NCI-H2196 treated with DMSO at 0.1 percent for 48 hours (cell line): ENCODE measurements around the gene FSTL4.
"Not testable (repeated sequence)": the region's sequence is repeated elsewhere in the genome, so short reads cannot be mapped to it uniquely, and the experiment has no call there.

Experiments used
- DNase-seq: peaks from one replicate; lab custom pipeline; 2025; ENCODE audit not compliant: unreplicated experiment; lab: John Stamatoyannopoulos, UW

Gene FSTL4

GRCh38 chr5:133559960-133560359, 52.4 kb downstream of the FSTL4 start:
- DNase-seq: no peak

DNA sequence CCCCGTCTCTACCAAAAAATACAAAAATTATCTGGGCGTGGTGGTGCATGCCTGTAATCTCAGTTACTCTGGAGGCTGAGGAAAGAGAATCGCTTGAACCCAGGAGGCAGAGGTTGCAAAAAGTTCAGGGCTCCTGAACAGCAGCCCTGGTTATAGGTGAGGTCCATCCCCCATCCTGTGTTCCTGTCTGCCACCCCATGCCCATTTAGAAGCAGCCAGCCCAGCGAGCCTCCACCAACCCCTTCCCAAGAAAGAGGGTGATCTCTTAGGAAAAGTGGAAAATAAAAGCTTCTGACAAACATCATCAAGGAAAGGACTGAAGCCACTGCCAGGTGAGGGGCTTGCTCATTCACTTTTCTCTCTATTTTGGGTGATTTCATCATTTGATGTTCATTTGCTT, 55.8 kb downstream of the FSTL4 start:
- no peak for DNase-seq

- no peak for DNase-seq
These were observed 58.1 kb downstream of the FSTL4 start for GRCh38 chr5:133554279-133554678.

DNA sequence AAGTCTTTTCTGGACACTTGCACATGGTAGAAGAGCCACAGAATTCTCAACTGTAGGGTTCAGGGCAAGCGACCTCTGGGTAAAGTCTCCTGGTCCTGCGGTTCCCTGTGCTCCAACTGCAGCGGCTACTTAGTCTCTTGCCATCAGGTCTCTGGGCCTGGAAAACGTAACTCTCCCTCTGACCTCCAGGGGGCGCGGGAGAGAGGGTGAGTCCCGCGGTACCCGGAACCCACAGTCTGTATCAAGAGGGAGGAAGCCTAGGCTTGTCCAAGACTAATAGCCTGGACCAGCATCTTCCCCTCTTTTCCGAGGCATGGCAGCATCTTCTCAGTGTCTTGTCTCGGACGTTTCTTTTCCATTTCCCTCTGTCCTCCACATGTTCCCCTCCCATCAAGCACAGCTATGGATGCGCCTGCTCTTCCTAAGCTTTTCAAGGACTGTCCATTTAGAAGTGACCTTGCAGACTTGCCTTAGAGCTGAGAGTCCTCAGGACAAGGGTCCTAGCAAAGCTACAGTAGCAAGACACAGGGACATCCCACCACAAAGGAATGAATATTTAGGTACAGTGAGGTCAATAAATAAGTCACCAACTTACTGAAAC, 59.3 kb downstream of the FSTL4 start:
- DNase-seq: no peak

DNA sequence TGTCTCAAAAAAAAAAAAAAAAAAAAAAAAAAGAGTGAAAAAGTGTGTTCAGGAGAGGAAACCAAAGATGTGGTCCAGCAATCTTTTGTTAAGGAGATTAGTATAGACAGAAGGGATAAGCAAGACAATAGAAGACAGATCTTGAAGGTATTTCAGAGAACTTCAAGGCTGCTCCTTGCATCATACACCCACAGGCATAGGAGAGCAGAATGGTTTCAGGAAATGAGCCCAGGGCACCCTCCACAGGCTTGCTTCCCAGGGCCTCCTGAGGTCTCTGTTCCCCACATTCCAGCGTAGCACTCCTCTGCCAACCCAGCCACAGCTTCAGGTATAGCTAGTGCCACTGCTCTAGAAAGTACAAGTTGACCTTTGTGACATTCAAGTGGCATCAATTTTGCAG, 65.8 kb downstream of the FSTL4 start:
- DNase-seq: no peak

GRCh38 chr5:133544346-133544745, 68.0 kb downstream of the FSTL4 start:
- DNase-seq: no peak

DNA sequence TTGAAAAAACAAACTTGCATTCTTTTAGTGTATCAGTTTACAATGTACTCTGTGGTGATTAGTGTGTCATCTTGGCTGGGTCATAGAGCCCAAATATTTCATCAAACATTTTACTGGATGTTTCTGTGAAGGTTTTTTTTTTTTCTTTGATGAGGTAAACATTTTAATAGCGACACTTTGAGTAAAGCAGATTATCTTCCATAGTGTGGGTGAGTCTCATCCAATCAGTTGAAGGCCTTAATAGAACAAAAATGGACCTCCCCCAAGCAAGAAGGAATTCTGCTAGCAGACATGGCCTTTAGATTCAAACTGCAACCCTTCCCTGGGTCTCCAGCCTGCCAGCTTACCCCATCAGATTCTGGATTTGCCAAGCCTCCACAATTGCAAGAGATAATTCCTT, 72.5 kb downstream of the FSTL4 start:
- DNase-seq: no peak

DNA sequence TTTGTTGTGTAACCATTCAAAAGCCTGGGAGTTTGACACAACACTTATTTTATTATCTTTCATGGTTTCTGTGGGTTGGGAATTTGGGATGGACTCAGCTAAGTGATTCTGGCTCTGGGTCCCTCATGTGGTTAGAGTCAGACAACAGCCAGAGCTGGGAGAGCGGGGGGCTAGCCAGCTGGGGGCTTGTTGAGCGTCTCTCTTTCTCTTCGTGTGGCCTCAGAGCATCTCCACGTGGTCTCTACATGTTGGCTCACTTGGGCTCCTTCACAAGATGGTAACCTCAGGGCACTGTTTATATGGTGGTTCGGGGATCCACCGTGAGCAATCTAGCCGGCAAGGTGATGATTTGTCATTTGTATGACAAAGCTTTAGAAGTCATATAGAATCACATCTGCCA, 73.6 kb downstream of the FSTL4 start:
- no peak for DNase-seq

GRCh38 chr5:133535241-133535929, 77.0 kb downstream of the FSTL4 start:
- not testable (repeated sequence) for DNase-seq

DNA sequence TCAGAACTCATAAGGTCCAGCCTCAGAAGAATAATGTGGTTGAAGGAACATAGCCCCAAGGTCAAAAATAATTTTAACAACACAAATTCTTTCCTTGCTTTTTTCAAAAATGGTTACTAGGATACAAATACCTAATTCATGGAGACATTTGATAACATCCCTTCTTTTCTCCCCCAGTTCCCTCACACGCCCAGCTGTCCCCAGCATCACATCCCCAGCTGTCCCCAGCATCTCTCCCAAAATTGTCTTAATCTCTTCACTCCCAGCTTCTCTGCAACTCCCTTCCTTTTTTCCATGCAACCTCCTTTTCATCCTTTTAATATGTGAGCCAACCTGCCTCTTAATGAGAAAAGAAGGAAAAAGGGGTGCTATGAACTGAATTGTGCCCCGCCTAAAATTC, 77.8 kb downstream of the FSTL4 start:
- DNase-seq: no peak

DNA sequence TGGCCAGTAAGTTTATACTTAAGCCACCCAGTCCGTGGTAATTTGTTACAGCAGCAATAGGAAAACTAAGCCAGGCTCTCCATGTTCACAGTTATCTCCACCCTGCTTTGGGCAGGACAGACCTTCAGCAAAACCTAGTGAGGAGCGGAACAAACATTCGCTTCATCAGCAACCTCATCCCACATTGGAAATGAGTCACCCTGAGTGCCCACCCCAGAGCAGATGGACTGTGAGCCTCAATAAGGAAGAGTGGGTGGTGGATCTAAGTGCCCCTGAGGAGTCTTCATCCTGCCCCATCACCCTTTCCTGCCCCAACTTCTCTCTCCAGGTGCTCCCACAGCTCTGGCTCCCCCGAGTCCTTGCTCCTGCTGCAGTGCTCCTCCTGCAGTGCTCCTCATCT, 78.8 kb downstream of the FSTL4 start:
- DNase-seq: no peak

DNA sequence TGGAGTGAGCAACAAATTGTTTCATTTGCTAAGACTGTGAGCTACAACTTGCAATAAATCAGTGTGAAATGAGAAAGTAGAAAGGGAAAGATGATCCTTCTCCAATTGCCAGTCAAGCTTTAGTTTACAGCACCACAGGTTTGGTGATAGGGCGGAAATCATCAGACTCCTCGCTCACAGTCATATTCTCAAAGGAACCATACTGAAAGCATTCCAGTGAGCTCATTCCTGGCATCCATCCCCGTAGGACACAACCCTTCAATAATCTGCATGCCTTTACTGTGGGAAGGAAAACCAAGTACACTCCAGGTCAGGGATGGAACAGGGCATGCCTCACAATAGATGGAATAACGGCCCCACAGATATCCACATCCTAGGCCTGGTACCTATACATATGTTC, 80.7 kb downstream of the FSTL4 start:
- no peak for DNase-seq

DNA sequence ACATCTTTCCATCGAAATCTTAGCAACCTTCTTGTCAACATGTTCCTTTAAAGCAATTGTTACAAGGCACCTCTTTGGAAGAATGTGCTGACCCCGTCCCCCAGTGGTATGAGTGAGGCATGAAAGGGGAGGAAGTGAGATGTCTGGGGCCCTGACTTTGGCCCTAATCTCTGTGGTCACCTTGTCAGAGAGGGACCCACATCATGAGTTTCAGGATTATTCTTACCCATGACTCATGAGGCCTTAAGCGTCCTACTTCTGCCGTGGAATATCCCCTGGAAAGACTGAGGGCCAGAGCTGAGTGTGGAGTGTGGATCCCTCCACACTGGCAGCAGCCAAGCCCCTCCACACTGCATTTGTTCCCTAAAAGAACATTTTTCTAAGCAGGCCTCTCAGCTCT, 81.2 kb downstream of the FSTL4 start:
- DNase-seq: no peak

- no peak for DNase-seq
These were observed 82.1 kb downstream of the FSTL4 start for GRCh38 chr5:133530270-133530669.

DNA sequence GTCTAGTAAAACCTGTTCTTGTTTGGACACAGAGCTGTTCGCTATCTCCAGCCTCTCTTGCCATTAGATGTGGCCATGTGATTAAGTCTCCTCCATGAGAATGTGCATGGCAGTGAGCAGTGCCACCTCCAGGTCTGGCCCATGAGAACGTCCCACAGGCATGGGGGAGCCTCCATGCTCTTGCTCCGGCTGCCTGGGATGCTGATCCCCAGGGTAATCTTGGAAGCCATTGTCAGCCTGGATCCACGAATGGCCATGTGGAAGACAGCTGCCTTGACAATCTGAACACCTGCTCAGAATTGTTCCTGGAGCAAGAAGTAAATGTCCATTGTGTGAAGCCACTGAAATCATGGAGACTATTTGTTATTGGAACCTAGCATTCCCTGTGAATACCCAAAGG, 83.5 kb downstream of the FSTL4 start:
- DNase-seq: no peak

DNA sequence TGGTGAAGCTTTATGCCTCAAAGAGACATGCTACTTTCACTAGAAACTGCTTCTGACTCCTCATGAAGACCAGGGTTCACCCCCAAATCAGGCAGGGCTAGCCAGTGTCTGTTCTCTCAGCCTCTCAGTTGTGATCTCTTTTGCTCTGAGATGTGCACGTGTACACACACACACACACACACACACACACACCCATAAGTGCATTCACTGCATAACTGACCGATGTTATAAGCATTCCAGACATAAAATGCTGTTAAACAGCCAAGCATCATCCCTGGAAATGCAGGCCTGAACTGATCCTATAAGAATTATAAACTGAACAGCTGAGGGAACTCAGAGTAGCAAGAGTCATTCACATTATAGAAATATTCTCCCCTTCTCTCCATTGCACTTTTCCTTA, 85.0 kb downstream of the FSTL4 start:
- no peak for DNase-seq

- no peak for DNase-seq
These were observed 86.0 kb downstream of the FSTL4 start for GRCh38 chr5:133526368-133526767.

- no peak for DNase-seq
These were observed 87.2 kb downstream of the FSTL4 start for GRCh38 chr5:133525126-133525525.

DNA sequence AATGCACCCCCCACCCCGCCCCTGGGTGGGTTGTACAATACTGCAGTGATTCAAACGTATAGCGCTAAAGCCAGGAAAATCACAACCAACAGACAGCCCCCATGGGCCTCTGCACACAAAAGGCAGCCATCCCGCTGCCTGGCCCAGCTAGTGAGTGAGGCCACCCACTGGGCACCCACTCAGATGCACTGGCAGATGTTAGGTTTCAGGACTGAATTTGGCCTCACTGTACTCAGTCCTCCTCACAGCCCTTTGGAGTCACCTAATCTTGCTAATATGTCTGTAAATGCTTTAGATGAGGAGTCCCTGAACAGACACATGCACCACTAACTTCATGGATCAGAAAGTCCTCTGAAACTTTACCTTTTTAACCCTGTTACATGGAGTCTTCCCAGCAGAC, 87.7 kb downstream of the FSTL4 start:
- DNase-seq: no peak

DNA sequence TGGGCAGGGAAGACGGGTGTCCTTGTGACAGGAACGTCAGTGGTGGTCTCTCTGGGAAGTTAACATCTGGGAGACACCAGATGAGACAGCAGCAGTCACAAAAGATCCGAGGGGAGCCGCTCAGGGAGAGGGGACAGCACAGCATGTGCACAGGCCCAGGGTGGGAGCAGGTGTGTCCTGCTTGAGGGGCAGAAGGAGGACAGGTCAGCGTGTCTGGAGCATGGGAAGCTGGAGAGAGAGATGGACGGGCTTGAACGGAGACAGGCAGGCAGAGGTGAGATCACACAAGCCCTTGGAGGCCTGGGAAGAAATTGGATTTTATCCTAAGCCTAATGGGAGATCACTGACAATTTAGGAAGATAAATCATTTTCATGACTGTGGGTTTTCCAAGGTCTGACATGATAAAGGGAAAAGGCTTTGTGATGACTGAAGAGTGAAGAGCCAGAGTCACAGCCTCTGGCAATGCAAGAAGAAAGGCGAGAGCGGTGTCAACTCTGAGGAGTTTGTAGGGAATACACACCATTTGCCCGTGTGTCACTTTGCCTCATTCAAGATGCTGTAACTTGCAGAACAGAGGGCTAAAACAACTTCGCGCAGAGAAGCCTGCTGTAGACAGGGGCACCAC, 88.3 kb downstream of the FSTL4 start:
- no peak for DNase-seq

DNA sequence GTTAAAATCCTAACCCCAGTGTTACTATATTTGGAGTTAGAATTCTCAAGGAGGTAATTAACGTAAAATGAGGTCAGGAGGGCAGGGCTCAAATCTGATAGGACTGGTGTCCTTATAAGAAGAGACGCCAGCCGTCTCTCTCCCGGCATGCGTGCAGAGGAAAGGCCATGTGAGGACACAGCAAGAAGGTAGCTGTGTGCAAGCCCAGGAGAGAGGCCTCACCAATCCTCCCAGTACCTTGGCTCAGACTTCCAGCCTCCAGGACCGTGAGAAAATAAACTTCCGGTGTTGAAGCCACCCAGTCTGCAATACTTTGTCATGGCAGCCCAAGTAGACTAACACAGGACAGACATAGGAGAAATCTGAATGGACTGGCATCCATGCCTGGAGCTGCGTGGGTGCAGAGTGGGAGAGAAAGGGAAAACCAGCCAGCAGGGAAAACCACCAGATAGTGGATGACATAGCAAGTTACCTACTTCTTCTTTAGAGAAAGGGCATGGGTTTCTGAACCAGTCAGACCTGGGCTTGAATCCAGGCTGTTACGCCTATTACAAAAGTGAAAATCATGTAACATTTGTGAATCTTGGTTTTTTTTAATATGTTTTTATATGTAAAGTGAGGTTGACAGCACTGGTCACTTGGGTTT, 89.2 kb downstream of the FSTL4 start:
- no peak for DNase-seq

GRCh38 chr5:133521801-133522200, 90.5 kb downstream of the FSTL4 start:
- DNase-seq: no peak
